VCaP (cell line): ENCODE results near the gene ADAM15.
A peak's percentile ranks its signal among the peaks of the same experiment; 100 is the strongest.

Experiments
- H3K27ac ChIP-seq: fragments of 450-650 bp; 2 replicates; pipeline ENCODE4 v1.5.1; 2017
- CTCF ChIP-seq: fragments of 450-650 bp; conservative IDR thresholded peaks from 2 replicates; pipeline ENCODE4 v1.5.1; 2017; ENCODE audit warnings: mild to moderate bottlenecking, moderate library complexity

The ADAM15 gene

GRCh38 chr1:155061381-155062150 is 10.4 kb downstream of the ADAM15 start:
- H3K27ac ChIP-seq: no peak overlapping the region
- TF ChIP-seq CTCF: peak; percentile 97

- no peak overlapping the region for H3K27ac ChIP-seq
Observed at GRCh38 chr1:155062151-155062686, 11.1 kb downstream of the ADAM15 start.

DNA sequence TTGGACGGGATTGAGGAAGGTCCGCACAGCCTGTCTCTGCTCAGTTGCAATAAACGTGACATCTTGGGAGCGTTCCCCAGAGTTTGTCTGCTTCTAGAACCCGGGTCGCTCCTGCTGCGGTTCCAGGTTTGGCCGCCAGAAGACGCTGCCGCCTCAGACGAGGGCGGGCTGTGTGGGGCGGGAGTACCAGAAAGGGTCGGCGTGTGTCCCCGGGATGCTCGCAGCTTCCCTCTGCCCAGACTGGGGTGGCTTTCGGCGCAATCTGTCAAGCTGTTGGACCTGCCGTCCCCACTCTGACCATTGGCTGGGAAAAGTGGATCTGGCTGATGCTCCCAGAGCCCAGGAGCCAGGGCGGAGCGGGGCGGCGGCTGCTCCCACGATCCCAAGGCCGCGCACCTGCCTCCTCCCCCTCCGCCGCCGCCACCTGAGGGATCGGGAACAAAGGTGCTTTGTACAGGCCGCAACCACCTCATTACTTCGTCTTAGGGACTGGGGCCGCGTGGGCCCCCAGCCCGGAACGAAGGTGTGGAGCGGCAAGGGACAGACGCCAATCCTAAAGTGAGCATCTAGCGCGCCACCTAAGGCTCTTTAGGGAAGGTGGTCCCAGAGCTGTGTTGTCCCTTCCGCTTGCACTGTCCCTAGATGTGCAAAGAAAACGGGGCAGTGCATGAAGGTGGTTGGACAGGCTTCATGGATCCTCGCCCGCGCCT is 11.7 kb downstream of the ADAM15 start:
- H3K27ac ChIP-seq: no peak overlapping the region
- TF ChIP-seq CTCF: no peak

More at GRCh38 chr1:155062151-155062686, 11.1 kb downstream of the ADAM15 start:
- no peak for TF ChIP-seq CTCF

GRCh38 chr1:155063550-155064110 is 12.5 kb downstream of the ADAM15 start, which contains the start of gene EFNA4:
EFNA4 (plus strand) TSS chr1:155063740; CDS start chr1:155063824, 84 bp downstream.
- no peak for TF ChIP-seq CTCF
- H3K27ac ChIP-seq: peak within 1 kb of the TSS; percentile 65

- peak overlapping the region; percentile 65 for H3K27ac ChIP-seq
- TF ChIP-seq CTCF: no peak
Observed at GRCh38 chr1:155064111-155064831, 13.2 kb downstream of the ADAM15 start.

GRCh38 chr1:155064832-155065429 is 13.8 kb downstream of the ADAM15 start:
- H3K27ac ChIP-seq: no peak overlapping the region; the same call in 1 of the 2 replicates
- TF ChIP-seq CTCF: no peak
